IPS DF 6.9 (cell line): ENCODE data around the gene GEMIN5.

ENCODE experiments used
- DNase-seq: peaks from one replicate; pipeline ENCODE4 v3.0.0-alpha.2; 2013; ENCODE audit warnings: low read depth, low spot score
- H3K27ac ChIP-seq: one replicate; pipeline ENCODE4 v1.5.1; 2013; ENCODE audit warnings: low read length, control low read depth
- H3K27me3 ChIP-seq: 2 replicates; pipeline ENCODE4 v1.6.1; 2013; ENCODE audit warnings: mild to moderate bottlenecking, low read length; ENCODE audit not compliant: control insufficient read depth, insufficient read depth
- H3K36me3 ChIP-seq: 2 replicates; pipeline ENCODE4 v1.6.1; 2013; ENCODE audit warnings: low read length; ENCODE audit not compliant: control insufficient read depth, insufficient read depth
- H3K4me1 ChIP-seq: 2 replicates; pipeline ENCODE4 v1.6.1; 2013; ENCODE audit warnings: low read length; ENCODE audit not compliant: control insufficient read depth, insufficient read depth
- H3K4me3 ChIP-seq: 2 replicates; pipeline ENCODE4 v1.5.1; 2013; ENCODE audit warnings: mild to moderate bottlenecking, low read length
- H3K9me3 ChIP-seq: 2 replicates; pipeline ENCODE4 v1.6.1; 2013; ENCODE audit warnings: low read length, inconsistent platforms; ENCODE audit not compliant: control insufficient read depth, insufficient read depth
- WGBS: extraction: QIAGEN DNeasy Blood & Tissue Kit; methylation state at CpG from one replicate; pipeline ENCODE4 v1.1.7; 2013; ENCODE audit warnings: mixed read lengths, missing lambda C conversion rate; ENCODE audit not compliant: insufficient read length, insufficient coverage; 5-methylcytosine and 5-hydroxymethylcytosine counted together

The GEMIN5 gene

GRCh38 chr5:154968953-154969352 is 30.9 kb upstream of the GEMIN5 start:
- no peaks in the 10 kb centered on the region for H3K36me3 ChIP-seq
- no CpG with 5 or more reads among the region's 5 CpGs for WGBS
- no peak overlapping the region for H3K4me3 ChIP-seq
- H3K27ac ChIP-seq = no peak overlapping the region
- no peaks in the 10 kb centered on the region for H3K9me3 ChIP-seq
- DNase-seq = no peak
- H3K4me1 ChIP-seq = no peaks in the 10 kb centered on the region
- no peaks in the 10 kb centered on the region; the same call in 1 of the 2 replicates for H3K27me3 ChIP-seq

GRCh38 chr5:154967421-154968024 is 29.5 kb upstream of the GEMIN5 start:
- Histone ChIP-seq H3K27ac (no peak overlapping the region), H3K36me3 (no peaks in the 10 kb centered on the region), H3K4me3 (no peak overlapping the region), H3K9me3 (no peaks in the 10 kb centered on the region), H3K4me1 (no peaks in the 10 kb centered on the region), H3K27me3 (no peaks in the 10 kb centered on the region; the same call in 1 of the 2 replicates)
- no CpG with 5 or more reads among the region's 5 CpGs for WGBS
- DNase-seq = peak; percentile 2

GRCh38 chr5:154966874-154967273 is 28.9 kb upstream of the GEMIN5 start:
- no CpG with 5 or more reads among the region's 3 CpGs for WGBS
- H3K4me1 ChIP-seq = no peaks in the 10 kb centered on the region
- H3K9me3 ChIP-seq = no peaks in the 10 kb centered on the region
- H3K4me3 ChIP-seq = no peak overlapping the region
- no peaks in the 10 kb centered on the region; the same call in 1 of the 2 replicates for H3K27me3 ChIP-seq
- H3K36me3 ChIP-seq = no peaks in the 10 kb centered on the region
- no peak overlapping the region for H3K27ac ChIP-seq
- DNase-seq = no peak

GRCh38 chr5:154966081-154966841 is 28.2 kb upstream of the GEMIN5 start:
- no peaks in the 10 kb centered on the region for H3K27me3 ChIP-seq
- no peak overlapping the region for H3K4me3 ChIP-seq
- no CpG with 5 or more reads among the region's 7 CpGs for WGBS
- no peak for DNase-seq
- peaks cover 3% of the 10 kb centered on the region; the same call in 1 of the 2 replicates for H3K36me3 ChIP-seq
- H3K27ac ChIP-seq = no peak overlapping the region
- H3K9me3 ChIP-seq = no peaks in the 10 kb centered on the region
- H3K4me1 ChIP-seq = no peaks in the 10 kb centered on the region

GRCh38 chr5:154962494-154962893 is 24.5 kb upstream of the GEMIN5 start:
- Histone ChIP-seq H3K4me3 (no peak overlapping the region), H3K4me1 (no peaks in the 10 kb centered on the region), H3K36me3 (peaks cover 3% of the 10 kb centered on the region; the same call in 1 of the 2 replicates), H3K9me3 (no peaks in the 10 kb centered on the region), H3K27ac (no peak overlapping the region), H3K27me3 (no peaks in the 10 kb centered on the region)
- no peak for DNase-seq
- no CpG with 5 or more reads among the region's 1 CpG for WGBS

GRCh38 chr5:154956712-154957111 is 18.7 kb upstream of the GEMIN5 start:
- no peak overlapping the region for H3K4me3 ChIP-seq
- no peak for DNase-seq
- peaks cover 2% of the 10 kb centered on the region; the same call in 1 of the 2 replicates for H3K36me3 ChIP-seq
- no peaks in the 10 kb centered on the region for H3K9me3 ChIP-seq
- H3K27ac ChIP-seq = no peak overlapping the region
- no peaks in the 10 kb centered on the region for H3K27me3 ChIP-seq
- H3K4me1 ChIP-seq = no peaks in the 10 kb centered on the region

GRCh38 chr5:154949781-154950180 is 11.8 kb upstream of the GEMIN5 start:
- Histone ChIP-seq H3K4me1 (no peaks in the 10 kb centered on the region), H3K27me3 (no peaks in the 10 kb centered on the region), H3K36me3 (no peaks in the 10 kb centered on the region), H3K4me3 (no peak overlapping the region), H3K9me3 (no peaks in the 10 kb centered on the region), H3K27ac (no peak overlapping the region)
- DNase-seq = no peak
- no CpG with 5 or more reads among the region's 2 CpGs for WGBS

- Histone ChIP-seq H3K4me1 (no peaks in the 10 kb centered on the region), H3K27me3 (no peaks in the 10 kb centered on the region), H3K9me3 (no peaks in the 10 kb centered on the region), H3K36me3 (no peaks in the 10 kb centered on the region), H3K27ac (no peak overlapping the region), H3K4me3 (no peak overlapping the region)
- 100% methylated on average over 1 of the region's 4 CpGs for WGBS
- no peak for DNase-seq
Observed at GRCh38 chr5:154948313-154948712, 10.3 kb upstream of the GEMIN5 start.

- no peaks in the 10 kb centered on the region for H3K36me3 ChIP-seq
- WGBS = no CpG with 5 or more reads among the region's 6 CpGs
Observed at GRCh38 chr5:154947778-154948177, 9.8 kb upstream of the GEMIN5 start.

GRCh38 chr5:154945695-154946301 is 7.8 kb upstream of the GEMIN5 start:
- Histone ChIP-seq H3K27ac (no peak overlapping the region), H3K36me3 (no peaks in the 10 kb centered on the region), H3K9me3 (no peaks in the 10 kb centered on the region), H3K4me1 (no peaks in the 10 kb centered on the region), H3K27me3 (no peaks in the 10 kb centered on the region), H3K4me3 (no peak overlapping the region)
- no peak for DNase-seq
- no CpG with 5 or more reads among the region's 2 CpGs for WGBS

More at GRCh38 chr5:154947778-154948177, 9.8 kb upstream of the GEMIN5 start:
- H3K9me3 ChIP-seq = no peaks in the 10 kb centered on the region
- no peak overlapping the region for H3K27ac ChIP-seq
- H3K4me3 ChIP-seq = no peak overlapping the region
- H3K27me3 ChIP-seq = no peaks in the 10 kb centered on the region
- no peaks in the 10 kb centered on the region for H3K4me1 ChIP-seq
- no peak for DNase-seq
